ENCODE measurements around the gene LHB.

The LHB gene

DNA sequence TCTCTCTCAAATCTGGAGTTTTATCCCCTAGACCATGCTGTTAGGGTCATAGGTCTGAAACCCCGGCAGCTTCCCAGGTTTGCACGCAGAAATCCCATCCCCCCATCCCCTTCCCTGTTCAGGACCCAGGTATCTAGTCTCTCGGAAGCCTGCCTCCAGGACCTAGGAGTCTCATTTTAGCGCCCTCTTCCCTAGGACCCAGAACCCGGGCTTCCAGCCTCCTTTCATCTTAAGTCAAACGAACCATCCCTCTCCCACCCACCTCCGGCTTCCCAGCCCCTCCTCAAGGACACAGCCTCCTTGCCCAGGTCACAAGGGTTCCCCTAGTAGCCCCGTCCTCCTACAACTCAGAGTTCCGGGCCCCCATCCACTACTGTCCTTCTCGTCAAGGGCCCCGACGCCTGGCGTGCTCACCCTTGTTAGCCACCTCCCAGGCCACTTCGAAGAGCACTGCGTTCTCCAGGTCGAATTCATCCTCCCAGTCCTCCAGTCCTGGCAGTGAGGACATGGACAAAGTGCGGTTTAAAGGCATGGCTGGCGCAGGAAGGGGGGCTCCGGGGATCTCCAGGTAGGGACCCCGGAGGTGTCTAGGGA, 24.2 kb downstream of the LHB start:
- TF ChIP-seq, protein P1, sequence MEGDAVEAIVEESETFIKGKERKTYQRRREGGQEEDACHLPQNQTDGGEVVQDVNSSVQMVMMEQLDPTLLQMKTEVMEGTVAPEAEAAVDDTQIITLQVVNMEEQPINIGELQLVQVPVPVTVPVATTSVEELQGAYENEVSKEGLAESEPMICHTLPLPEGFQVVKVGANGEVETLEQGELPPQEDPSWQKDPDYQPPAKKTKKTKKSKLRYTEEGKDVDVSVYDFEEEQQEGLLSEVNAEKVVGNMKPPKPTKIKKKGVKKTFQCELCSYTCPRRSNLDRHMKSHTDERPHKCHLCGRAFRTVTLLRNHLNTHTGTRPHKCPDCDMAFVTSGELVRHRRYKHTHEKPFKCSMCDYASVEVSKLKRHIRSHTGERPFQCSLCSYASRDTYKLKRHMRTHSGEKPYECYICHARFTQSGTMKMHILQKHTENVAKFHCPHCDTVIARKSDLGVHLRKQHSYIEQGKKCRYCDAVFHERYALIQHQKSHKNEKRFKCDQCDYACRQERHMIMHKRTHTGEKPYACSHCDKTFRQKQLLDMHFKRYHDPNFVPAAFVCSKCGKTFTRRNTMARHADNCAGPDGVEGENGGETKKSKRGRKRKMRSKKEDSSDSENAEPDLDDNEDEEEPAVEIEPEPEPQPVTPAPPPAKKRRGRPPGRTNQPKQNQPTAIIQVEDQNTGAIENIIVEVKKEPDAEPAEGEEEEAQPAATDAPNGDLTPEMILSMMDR (IDR thresholded peaks at IDR 0.05; ENCODE audit: insufficient read depth, missing control alignments) = no peak
- FAIRE-seq (no peak), DNase-seq (ENCODE audit: insufficient read length, low spot score) (no peak)

DNA sequence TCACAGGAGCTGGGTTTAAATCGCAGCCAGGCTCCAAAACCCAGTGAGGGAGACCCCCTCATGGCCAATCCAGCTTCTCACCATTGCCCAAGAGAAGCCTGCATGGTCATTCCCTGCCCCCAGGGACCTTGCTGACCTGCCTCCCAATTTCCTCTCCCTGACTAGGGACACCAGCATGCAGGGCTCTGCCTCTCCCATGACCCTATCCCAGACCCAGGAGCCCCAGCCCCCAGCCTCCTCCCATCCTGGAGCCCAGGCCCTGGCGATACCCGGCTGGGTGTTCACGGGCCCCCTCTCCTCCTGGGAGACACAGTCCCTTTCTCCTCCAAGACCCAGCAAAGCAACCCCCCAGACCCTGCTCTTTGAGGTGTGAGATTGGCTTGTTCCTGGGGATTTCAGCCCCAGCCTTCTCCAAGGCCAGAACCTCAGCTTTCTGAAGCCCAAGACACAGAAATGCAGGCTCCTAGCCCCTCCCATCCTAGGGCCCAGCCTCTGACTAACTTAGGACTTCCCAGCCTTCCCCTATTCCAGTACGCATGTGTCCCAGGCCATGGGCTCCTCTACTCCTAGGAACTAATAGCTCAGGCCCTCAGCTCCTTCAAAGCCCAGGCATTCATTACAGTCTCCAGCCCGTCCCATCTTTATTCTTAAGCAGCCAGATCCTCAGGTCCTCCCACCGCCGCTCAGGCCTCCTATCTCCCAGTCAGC, 24.9 kb downstream of the LHB start:
- DNase-seq (ENCODE audit: insufficient read length, low spot score) = no peak
- TF ChIP-seq, protein P1 (IDR thresholded peaks at IDR 0.05; ENCODE audit: insufficient read depth, missing control alignments) = no peak
- no peak for FAIRE-seq

DNA sequence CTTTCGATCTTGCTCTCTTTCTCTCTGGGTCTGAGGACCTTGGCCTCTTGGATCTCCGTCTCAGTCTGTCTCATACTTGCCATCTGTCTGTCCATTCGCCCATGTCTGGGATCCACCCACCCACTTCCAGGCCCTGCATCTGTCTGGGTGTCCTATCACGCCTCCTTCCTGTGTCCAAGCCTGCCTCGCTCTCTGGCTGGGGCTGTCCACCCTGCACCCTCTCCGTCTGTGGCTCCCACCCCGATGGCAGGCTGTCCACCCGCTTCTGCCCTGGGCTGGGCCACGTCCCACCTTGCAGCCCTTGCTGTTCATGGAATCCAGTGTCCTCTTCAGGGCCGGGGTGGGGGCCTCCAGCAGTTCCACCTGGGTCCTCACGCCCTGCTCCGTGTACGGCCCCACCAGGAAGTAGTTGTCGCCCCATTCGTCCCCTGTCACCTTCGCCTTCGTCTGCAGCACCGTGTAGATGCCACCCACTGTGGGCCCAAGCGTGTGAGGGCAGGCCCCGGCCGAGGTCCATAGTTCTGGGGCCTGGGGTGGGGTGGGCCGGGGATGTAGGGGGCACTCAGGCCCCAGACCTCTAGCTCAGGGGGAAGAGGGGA, 25.8 kb downstream of the LHB start:
- no peak for DNase-seq (ENCODE audit: insufficient read length, low spot score)
- no peak for FAIRE-seq
- TF ChIP-seq, protein P1 (IDR thresholded peaks at IDR 0.05; ENCODE audit: insufficient read depth, missing control alignments) = no peak

DNA sequence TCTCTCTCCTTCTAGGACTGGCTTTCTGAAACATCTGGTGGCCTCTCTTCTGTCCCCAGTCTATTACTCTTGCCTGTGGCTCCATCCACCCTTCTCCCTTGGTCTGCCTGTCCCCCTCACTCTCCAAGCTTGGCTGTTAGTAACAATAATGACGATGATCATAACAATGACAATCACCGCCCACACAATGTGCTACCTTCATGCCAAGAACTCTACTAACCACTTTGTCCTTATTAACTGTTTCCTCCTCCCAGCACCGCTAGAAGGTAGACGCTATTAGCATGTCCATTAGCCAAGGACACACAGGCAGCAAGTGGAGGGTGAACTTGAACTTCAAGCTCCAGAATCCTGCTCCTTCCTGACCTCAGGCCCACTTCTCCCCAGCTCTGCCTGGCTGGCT, 26.5 kb downstream of the LHB start:
- no peak for FAIRE-seq

DNA sequence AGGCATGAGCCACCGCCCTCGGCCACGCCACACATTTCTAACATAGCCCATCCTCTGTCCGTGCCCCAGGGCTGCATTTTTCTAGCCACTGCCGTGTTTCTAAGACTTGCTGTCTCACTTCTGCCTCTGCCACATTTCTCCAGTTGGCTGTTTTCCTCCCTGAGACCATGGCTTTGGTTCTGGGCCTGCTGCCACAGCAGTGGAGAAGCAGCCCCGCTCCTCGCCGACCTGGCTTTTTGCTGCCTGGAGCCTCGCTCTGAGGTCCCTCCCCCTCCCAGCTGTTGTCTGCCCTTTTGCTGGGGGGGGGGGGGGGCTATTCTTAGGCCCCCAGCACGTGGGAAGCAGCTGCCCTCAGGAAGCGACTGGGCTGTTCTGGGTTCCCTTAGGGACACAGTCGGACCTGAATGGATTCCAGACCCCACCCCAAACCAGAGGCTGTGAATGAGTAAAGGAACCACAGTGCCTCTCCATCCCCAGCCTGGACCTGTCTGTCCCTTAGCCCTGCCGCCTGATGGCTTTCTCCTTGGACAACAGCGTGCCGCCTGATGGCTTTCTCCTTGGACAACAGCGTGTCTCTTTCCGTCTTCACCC, 27.1 kb downstream of the LHB start:
- DNase-seq (ENCODE audit: insufficient read length, low spot score) (no peak), FAIRE-seq (no peak)
- TF ChIP-seq, protein P1 (IDR thresholded peaks at IDR 0.05; ENCODE audit: insufficient read depth, missing control alignments) = no peak

More for the DNA sequence above, 26.5 kb downstream of the LHB start:
- TF ChIP-seq, protein P1 (IDR thresholded peaks at IDR 0.05; ENCODE audit: insufficient read depth, missing control alignments) = no peak
- no peak for DNase-seq (ENCODE audit: insufficient read length, low spot score)

DNA sequence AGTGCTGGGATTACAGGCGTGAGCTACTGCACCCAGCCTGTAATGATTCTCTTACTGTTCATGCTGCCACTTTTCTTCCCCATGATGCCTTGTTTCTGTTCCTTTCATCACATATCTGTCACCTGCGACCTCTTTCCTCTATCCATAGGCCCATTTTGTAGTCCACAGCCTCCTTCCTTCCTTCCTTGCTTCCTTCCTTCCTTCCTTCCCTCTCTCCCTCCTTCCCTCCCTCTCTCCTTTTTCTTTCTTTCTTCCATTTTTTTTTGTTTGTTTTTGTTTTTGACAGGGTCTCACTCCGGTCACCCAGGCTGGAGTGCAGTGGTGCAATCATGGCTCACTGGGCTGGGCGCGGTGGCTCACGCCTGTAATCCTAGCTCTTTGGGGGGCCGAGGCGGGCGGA, 28.0 kb downstream of the LHB start:
- FAIRE-seq = no peak
- TF ChIP-seq, protein P1 (IDR thresholded peaks at IDR 0.05; ENCODE audit: insufficient read depth, missing control alignments) = no peak
- DNase-seq (ENCODE audit: insufficient read length, low spot score) = no peak

All from D721Med (cell line).